GM23338 (cell line): Measurements from ENCODE around the gene RPF1.

Experiments
- CREB1 ChIP-seq: fragments of 250-450 bp; sonication (Bioruptor Pico); IDR thresholded peaks from 2 replicates; pipeline ENCODE4 v1.5.0; 2020; ENCODE audit warnings: low read depth, mild to moderate bottlenecking, moderate library complexity
- EZH2 ChIP-seq: fragments of 200-600 bp; sonication (generic); IDR thresholded peaks from one replicate; pipeline ENCODE4 v1.8.0; 2017; ENCODE audit warnings: antibody characterized with exemption, mild to moderate bottlenecking, low read depth; ENCODE audit not compliant: unreplicated experiment
- EZH2phosphoT487 ChIP-seq: fragments of 200-600 bp; sonication (generic); IDR thresholded peaks from one replicate; pipeline ENCODE4 v1.8.1; 2018; ENCODE audit warnings: antibody characterized with exemption; ENCODE audit not compliant: unreplicated experiment
- JUNB ChIP-seq: IDR thresholded peaks from one replicate; pipeline ENCODE4 v1.6.1; 2016; ENCODE audit warnings: antibody characterized with exemption; ENCODE audit not compliant: unreplicated experiment
- NANOG ChIP-seq: IDR thresholded peaks from 2 replicates; pipeline ENCODE4 v1.6.1; 2016; ENCODE audit warnings: antibody characterized with exemption, borderline replicate concordance
- POLR2AphosphoS5 ChIP-seq: IDR thresholded peaks from 2 replicates; pipeline ENCODE4 v1.6.1; 2016; ENCODE audit warnings: antibody characterized with exemption, low read depth
- STAT1 ChIP-seq: IDR thresholded peaks from one replicate; pipeline ENCODE4 v1.6.1; 2016; ENCODE audit warnings: antibody characterized with exemption; ENCODE audit not compliant: unreplicated experiment
- ZNF114 ChIP-seq: fragments of 250-450 bp; sonication (Bioruptor Pico); IDR thresholded peaks from 2 replicates; pipeline ENCODE4 v1.5.0; 2020; ENCODE audit warnings: mild to moderate bottlenecking, moderate library complexity
- TF ChIP-seq, protein P1 (sequence below), 2 experiments: fragments of 200-600 bp in 1 of 2; sonication (generic) in 1 of 2; conservative IDR thresholded peaks; 2 replicates each; pipeline versions ENCODE4 v1.5.1 to v1.6.1; 2016 to 2017; ENCODE audit warnings: antibody characterized with exemption in 2 of 2, low read depth in 2 of 2, mild to moderate bottlenecking in 2 of 2, moderate library complexity in 1 of 2
- TF ChIP-seq, protein P2 (sequence below): IDR thresholded peaks from one replicate; pipeline ENCODE4 v1.6.1; 2018; ENCODE audit warnings: antibody characterized with exemption; ENCODE audit not compliant: unreplicated experiment

DNA sequence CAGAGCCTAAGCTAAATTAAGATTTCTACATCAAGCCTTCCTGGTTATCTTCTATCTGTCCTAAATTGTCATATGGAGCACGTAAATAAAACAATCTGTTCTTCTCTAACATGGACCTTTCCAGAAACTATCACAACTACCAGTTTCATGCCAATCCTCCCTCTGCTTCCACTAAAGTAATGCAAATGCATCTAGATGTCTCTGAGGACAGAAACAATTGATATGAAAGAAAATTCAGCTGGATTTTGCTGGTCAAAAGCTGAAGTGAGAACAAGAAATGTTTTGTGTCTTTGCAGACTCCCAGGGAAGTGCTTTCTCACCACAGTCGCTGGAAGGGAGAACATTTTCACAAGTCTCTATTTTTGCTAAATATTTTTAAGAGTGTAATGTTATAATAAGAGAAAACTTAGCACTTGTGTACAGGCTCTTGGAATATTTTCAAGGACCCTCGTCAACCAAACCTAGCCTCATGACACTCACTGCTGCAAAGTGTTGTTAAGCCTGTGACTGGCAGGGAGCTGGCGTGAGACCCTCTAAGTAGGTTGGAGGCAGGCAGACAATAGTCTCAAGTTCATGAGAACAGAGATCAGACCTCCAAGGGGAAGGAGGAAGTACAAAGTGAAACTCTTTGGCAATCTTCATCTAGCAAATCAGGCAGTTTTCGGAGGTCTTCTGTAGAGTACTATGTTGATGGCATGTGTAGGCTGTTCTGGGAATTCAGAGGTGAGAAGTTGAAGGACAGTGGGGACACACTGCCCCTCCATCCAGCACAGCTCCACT is 42.0 kb upstream of the RPF1 start:
- TF ChIP-seq, protein P1, sequence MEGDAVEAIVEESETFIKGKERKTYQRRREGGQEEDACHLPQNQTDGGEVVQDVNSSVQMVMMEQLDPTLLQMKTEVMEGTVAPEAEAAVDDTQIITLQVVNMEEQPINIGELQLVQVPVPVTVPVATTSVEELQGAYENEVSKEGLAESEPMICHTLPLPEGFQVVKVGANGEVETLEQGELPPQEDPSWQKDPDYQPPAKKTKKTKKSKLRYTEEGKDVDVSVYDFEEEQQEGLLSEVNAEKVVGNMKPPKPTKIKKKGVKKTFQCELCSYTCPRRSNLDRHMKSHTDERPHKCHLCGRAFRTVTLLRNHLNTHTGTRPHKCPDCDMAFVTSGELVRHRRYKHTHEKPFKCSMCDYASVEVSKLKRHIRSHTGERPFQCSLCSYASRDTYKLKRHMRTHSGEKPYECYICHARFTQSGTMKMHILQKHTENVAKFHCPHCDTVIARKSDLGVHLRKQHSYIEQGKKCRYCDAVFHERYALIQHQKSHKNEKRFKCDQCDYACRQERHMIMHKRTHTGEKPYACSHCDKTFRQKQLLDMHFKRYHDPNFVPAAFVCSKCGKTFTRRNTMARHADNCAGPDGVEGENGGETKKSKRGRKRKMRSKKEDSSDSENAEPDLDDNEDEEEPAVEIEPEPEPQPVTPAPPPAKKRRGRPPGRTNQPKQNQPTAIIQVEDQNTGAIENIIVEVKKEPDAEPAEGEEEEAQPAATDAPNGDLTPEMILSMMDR (conservative IDR thresholded peaks at IDR 0.05; ENCODE audit: low read depth in 2 of 2): no peak
- TF ChIP-seq ZNF114 (CRISPR knock-in tag) (no peak), EZH2 (no peak), EZH2phosphoT487 (no peak), NANOG (no peak), POLR2AphosphoS5 (no peak), STAT1 (no peak), CREB1 (CRISPR knock-in tag) (no peak), JUNB (no peak)
- TF ChIP-seq, protein P2, sequence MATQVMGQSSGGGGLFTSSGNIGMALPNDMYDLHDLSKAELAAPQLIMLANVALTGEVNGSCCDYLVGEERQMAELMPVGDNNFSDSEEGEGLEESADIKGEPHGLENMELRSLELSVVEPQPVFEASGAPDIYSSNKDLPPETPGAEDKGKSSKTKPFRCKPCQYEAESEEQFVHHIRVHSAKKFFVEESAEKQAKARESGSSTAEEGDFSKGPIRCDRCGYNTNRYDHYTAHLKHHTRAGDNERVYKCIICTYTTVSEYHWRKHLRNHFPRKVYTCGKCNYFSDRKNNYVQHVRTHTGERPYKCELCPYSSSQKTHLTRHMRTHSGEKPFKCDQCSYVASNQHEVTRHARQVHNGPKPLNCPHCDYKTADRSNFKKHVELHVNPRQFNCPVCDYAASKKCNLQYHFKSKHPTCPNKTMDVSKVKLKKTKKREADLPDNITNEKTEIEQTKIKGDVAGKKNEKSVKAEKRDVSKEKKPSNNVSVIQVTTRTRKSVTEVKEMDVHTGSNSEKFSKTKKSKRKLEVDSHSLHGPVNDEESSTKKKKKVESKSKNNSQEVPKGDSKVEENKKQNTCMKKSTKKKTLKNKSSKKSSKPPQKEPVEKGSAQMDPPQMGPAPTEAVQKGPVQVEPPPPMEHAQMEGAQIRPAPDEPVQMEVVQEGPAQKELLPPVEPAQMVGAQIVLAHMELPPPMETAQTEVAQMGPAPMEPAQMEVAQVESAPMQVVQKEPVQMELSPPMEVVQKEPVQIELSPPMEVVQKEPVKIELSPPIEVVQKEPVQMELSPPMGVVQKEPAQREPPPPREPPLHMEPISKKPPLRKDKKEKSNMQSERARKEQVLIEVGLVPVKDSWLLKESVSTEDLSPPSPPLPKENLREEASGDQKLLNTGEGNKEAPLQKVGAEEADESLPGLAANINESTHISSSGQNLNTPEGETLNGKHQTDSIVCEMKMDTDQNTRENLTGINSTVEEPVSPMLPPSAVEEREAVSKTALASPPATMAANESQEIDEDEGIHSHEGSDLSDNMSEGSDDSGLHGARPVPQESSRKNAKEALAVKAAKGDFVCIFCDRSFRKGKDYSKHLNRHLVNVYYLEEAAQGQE: no peak
